DND-41 (cell line): ENCODE results near the gene TMEM208.

Experiments used
- ATAC-seq: fragments of 200-7000 bp; cut with Tn5 transposase; 3 replicates; pipeline ENCODE4 v1.9.1; 2021; ENCODE audit warnings: low read depth; ENCODE audit not compliant: insufficient read depth
- DNase-seq: peaks from one replicate; pipeline ENCODE4 v3.0.0-alpha.2; 2020
- H2AFZ ChIP-seq: 2 replicates; pipeline ENCODE4 v1.6.0; 2012; ENCODE audit warnings: low read depth, low read length
- H3K27ac ChIP-seq: 2 replicates; pipeline ENCODE4 v1.5.1; 2012; ENCODE audit warnings: low read length, inconsistent platforms
- H3K27me3 ChIP-seq: fragments of 200-600 bp; sonication (generic); 2 replicates; pipeline ENCODE4 v1.6.0; 2012; ENCODE audit warnings: low read length, mild to moderate bottlenecking, inconsistent platforms; ENCODE audit not compliant: insufficient read depth, poor library complexity
- H3K36me3 ChIP-seq: 2 replicates; pipeline ENCODE4 v1.5.1; 2012; ENCODE audit warnings: low read length, inconsistent platforms; ENCODE audit not compliant: insufficient read depth
- H3K4me1 ChIP-seq: 2 replicates; pipeline ENCODE4 v1.5.1; 2012; ENCODE audit warnings: mild to moderate bottlenecking, low read length; ENCODE audit not compliant: insufficient read depth
- H3K4me2 ChIP-seq: 2 replicates; pipeline ENCODE4 v1.6.0; 2012; ENCODE audit warnings: mild to moderate bottlenecking, moderate library complexity, low read length, inconsistent platforms; ENCODE audit not compliant: insufficient read depth
- H3K4me3 ChIP-seq, 2 experiments: fragments of 200-600 bp in 1 of 2; shearing (Covaris generic) in 1 of 2; 2 replicates each; pipeline ENCODE4 v1.5.1; 2012 to 2016; ENCODE audit warnings: inconsistent platforms in 2 of 2, low read length in 2 of 2, mild to moderate bottlenecking in 2 of 2, low read depth in 1 of 2, moderate library complexity in 1 of 2
- H3K79me2 ChIP-seq: 2 replicates; pipeline ENCODE4 v1.6.0; 2012; ENCODE audit warnings: low read length, inconsistent platforms; ENCODE audit not compliant: insufficient read depth
- H3K9ac ChIP-seq: 2 replicates; pipeline ENCODE4 v1.6.0; 2012; ENCODE audit warnings: low read depth, mild to moderate bottlenecking, inconsistent platforms, low read length, moderate library complexity
- H3K9me3 ChIP-seq: 2 replicates; pipeline ENCODE4 v1.5.1; 2012; ENCODE audit warnings: low read length, moderate library complexity, mild to moderate bottlenecking, inconsistent platforms; ENCODE audit not compliant: insufficient read depth, severe bottlenecking
- H4K20me1 ChIP-seq: 2 replicates; pipeline ENCODE4 v1.6.0; 2012; ENCODE audit warnings: low read length; ENCODE audit not compliant: insufficient read depth
- EZH2 ChIP-seq: IDR thresholded peaks from 3 replicates; pipeline ENCODE4 v1.6.1; 2012; ENCODE audit warnings: borderline replicate concordance, low read depth, mild to moderate bottlenecking, moderate library complexity, low read length, inconsistent platforms; ENCODE audit not compliant: severe bottlenecking
- TF ChIP-seq, protein P1 (sequence below): IDR thresholded peaks from 2 replicates; pipeline ENCODE4 v1.5.1; 2012; ENCODE audit warnings: borderline replicate concordance, low read length, moderate library complexity, mild to moderate bottlenecking; ENCODE audit not compliant: poor library complexity, severe bottlenecking; ENCODE audit errors: extremely low read depth

TMEM208 gene

DNA sequence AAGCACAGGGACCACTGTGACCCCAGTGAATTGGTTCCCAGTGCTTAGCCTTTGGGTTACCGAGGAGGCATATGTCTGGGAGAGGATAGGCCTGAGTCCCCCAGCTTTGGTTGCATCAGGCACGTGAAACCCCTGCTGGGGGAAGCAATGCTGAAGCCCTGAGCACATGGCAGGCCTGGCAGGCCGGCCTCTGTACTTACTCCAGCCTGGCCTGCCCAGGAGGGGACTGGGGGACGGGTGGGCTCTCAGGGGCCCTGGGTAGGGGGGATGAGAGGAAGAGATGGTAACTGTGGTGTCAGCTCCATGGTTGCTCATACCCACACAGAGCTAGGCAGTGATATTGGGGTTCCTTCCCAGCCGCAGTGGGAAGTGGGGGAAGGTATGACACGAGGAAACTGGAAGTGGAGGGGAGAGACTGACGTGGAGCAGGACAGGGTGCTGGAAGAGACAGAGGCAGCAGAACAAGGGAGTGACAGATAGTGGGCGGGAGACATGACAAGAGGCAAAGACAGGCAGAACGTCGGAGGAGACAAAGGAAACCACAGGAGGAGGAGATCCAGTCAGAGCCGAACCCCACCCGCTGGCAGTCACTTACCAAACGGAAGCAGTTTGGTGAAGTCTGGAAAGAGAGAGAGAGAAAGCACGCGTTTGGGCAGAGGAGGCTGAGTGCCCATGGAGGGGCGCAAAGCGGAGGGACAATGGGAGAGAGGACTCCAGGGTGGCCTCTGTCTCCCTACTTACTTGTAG, 9.1 kb downstream of the TMEM208 start:
- H3K27me3 ChIP-seq = no peaks in the 10 kb centered on the region
- H3K9ac ChIP-seq = peak overlapping the region; percentile 53
- DNase-seq (peak; percentile 86), ATAC-seq (peak; percentile 85)
- H3K4me2 ChIP-seq = peak overlapping the region; percentile 57
- H3K27ac ChIP-seq = peak overlapping the region; percentile 95
- no peaks in the 10 kb centered on the region for H3K9me3 ChIP-seq
- peaks cover 14% of the 10 kb centered on the region; the same call in 1 of the 2 replicates for H3K79me2 ChIP-seq
- TF ChIP-seq, protein P1, sequence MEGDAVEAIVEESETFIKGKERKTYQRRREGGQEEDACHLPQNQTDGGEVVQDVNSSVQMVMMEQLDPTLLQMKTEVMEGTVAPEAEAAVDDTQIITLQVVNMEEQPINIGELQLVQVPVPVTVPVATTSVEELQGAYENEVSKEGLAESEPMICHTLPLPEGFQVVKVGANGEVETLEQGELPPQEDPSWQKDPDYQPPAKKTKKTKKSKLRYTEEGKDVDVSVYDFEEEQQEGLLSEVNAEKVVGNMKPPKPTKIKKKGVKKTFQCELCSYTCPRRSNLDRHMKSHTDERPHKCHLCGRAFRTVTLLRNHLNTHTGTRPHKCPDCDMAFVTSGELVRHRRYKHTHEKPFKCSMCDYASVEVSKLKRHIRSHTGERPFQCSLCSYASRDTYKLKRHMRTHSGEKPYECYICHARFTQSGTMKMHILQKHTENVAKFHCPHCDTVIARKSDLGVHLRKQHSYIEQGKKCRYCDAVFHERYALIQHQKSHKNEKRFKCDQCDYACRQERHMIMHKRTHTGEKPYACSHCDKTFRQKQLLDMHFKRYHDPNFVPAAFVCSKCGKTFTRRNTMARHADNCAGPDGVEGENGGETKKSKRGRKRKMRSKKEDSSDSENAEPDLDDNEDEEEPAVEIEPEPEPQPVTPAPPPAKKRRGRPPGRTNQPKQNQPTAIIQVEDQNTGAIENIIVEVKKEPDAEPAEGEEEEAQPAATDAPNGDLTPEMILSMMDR = peak; percentile 10
- no peak for TF ChIP-seq EZH2
- peaks cover 25% of the 10 kb centered on the region for H3K4me1 ChIP-seq
- peaks cover 42% of the 10 kb centered on the region for H3K36me3 ChIP-seq
- peaks cover 4% of the 10 kb centered on the region; the same call in 1 of the 2 replicates for H4K20me1 ChIP-seq
- peak overlapping the region; percentile 76 for H2AFZ ChIP-seq
- H3K4me3 ChIP-seq = peak overlapping the region; percentile 12 to 55; a peak in 3 of 4 replicates

DNA sequence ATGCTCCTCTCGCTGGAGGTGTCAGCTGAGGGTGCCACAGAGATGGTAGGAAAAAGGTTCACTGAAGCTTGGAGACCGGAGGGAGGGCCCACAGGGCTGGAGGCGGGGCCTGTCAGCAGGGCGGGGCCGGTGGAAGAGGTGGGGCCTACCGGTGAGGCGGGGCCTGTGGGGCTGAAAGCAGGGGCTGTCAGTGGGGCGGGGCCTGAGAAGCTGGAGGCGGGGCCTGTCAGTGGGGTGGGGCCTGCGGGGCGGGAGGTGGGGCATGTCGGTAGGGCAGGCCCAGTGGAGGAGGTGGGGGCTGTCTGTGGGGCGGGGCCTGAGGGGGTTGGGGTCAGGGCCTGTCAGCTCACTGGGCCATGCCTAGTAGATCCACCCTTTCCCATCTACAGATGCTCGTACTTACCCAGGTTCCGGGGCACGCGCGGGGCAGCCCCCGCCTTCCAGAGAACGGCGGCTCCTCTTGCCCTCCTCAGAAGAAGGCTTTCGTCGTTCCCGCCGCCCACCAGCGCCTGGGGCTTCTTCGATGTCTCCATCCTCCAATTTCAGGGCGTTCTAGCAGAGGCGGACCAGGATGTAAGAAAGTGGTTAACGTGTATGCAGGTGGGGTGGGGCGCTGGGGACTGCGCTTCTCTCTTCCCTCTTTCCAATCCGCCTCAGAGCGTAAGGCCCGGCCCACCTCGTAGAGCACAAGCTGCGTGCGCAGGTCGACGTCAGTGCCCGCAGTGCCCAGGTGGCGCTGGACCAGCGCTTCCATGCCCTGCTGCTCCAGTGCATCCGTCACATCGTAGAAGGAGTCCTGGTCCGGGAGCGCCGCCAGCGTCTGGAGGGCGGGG, 9.8 kb downstream of the TMEM208 start:
- TF ChIP-seq, protein P1 = no peak
- TF ChIP-seq EZH2 = no peak
- peak overlapping the region; percentile 76 for H2AFZ ChIP-seq
- peaks cover 25% of the 10 kb centered on the region for H3K4me1 ChIP-seq
- H3K27ac ChIP-seq = peak overlapping the region; percentile 95
- H3K4me3 ChIP-seq = peak overlapping the region; percentile 12 to 55; a peak in 3 of 4 replicates
- peaks cover 4% of the 10 kb centered on the region; the same call in 1 of the 2 replicates for H4K20me1 ChIP-seq
- peak; percentile 75 for ATAC-seq
- no peaks in the 10 kb centered on the region for H3K27me3 ChIP-seq
- peaks cover 14% of the 10 kb centered on the region; the same call in 1 of the 2 replicates for H3K79me2 ChIP-seq
- H3K9ac ChIP-seq = peak overlapping the region; percentile 53
- H3K4me2 ChIP-seq = peak overlapping the region; percentile 57
- peak; percentile 91 for DNase-seq
- peaks cover 34% of the 10 kb centered on the region for H3K36me3 ChIP-seq
- no peaks in the 10 kb centered on the region for H3K9me3 ChIP-seq

DNA sequence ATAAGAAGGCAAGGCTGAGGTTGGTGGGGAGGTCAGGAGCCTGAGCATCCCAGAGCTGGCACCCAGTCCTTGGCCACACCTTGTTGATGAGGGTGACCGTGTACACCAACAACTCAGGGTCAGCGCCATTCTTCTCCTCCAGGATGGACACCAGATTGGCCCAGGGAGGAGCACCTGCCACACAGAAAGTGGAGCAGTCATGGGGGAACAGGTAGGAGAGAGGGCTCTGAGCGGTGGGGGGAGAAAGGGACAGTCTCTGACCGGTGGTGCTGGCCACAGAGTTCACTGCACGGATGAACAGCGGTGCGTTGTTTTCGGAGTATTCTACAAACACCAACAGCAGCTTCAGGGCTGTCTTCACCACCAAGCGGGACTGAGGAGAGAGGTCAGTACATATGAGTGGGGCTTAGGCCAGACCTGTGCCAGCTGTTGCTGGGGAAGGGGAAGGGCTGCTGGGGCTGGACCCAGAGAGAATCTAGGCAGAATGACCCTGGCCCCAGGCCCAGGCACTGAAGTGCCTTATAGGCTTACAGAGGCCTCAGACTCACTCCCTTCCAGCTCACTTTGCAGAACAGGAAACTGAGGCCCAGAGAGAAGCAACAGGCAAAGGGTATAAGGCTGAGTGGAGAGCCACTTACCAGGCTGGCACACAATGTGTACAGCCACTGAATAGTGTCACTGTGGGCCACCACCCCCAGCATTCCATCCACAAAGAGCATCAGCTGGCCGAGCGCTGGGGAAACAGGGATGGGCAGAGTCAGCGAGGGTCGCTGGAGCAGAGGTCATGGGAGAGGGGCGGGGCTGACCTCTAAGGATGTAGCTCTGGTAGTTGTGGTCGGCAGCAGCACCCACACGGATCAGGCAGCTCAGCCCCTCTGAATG, 10.7 kb downstream of the TMEM208 start:
- DNase-seq = no peak
- Histone ChIP-seq H3K4me1 (peaks cover 25% of the 10 kb centered on the region), H3K36me3 (peaks cover 31% of the 10 kb centered on the region), H4K20me1 (peaks cover 9% of the 10 kb centered on the region), H3K79me2 (peaks cover 17% of the 10 kb centered on the region; the same call in 1 of the 2 replicates), H2AFZ (no peak overlapping the region), H3K27ac (no peak overlapping the region), H3K27me3 (no peaks in the 10 kb centered on the region), H3K9me3 (no peaks in the 10 kb centered on the region), H3K9ac (no peak overlapping the region), H3K4me2 (peak overlapping the region; percentile 54; the same call in 1 of the 2 replicates), H3K4me3 (no peak overlapping the region; a peak in 1 of 4 replicates)
- TF ChIP-seq, protein P1 = no peak
- TF ChIP-seq EZH2 = no peak
- no peak for ATAC-seq
